HCT116 (cell line): ENCODE measurements around the gene MCTP2. TPM values are rescaled to one million over a fixed set of nuclear protein-coding genes. Genes with fewer than 3 reads are reported as not detected.

ENCODE experiments used
- ATAC-seq: fragments of 200-7000 bp; cut with Tn5 transposase; 2 replicates; pipeline ENCODE4 v1.9.1; 2020; ENCODE audit warnings: mild to moderate bottlenecking, moderate library complexity
- BruUV-seq: library from RNA; stranded (reverse); fragments of 400-500 nt; replicated peaks from 2 replicates; lab custom pipeline; 2021; lab: Mats Ljungman, UMichigan
- CTCF ChIA-PET: fragments of 300-600 bp; sonication (Branson Sonifier 250); formaldehyde crosslinking; loops from one replicate; lab custom pipeline; 2021; ENCODE audit warnings: antibody characterized with exemption; lab: Charles Lee
- POLR2A ChIA-PET: fragments of 300-600, 350-600 bp; sonication (Branson Sonifier 250); formaldehyde crosslinking; loops from one replicate; lab custom pipeline; 2021; ENCODE audit warnings: antibody characterized with exemption; lab: Charles Lee
- RAD21 ChIA-PET, 2 experiments: fragments of 300-600 bp; sonication (Branson Sonifier 250); formaldehyde crosslinking; loops; one replicate each; lab custom pipeline; 2023; ENCODE audit warnings: low total read pairs in 2 of 2; ENCODE audit not compliant: uncharacterized antibody in 2 of 2, unreplicated experiment in 2 of 2, low non-redundant PET in 1 of 2; lab: Charles Lee
- DNase-seq: peaks from one replicate; pipeline ENCODE4 v3.0.0-alpha.2; 2010; ENCODE audit warnings: low read depth, low spot score
- H2AFZ ChIP-seq: fragments of 200-600 bp; shearing (Covaris generic), sonication (generic); 2 replicates; pipeline ENCODE4 v1.6.1; 2017; ENCODE audit warnings: low read depth, mixed run types, mixed read lengths, antibody characterized with exemption, low read length; ENCODE audit not compliant: poor library complexity, severe bottlenecking
- H3K27ac ChIP-seq: 2 replicates; pipeline ENCODE4 v1.5.1; 2012; ENCODE audit warnings: low read depth, low read length
- H3K27me3 ChIP-seq: fragments of 200-600 bp; sonication (generic); 2 replicates; pipeline ENCODE4 v1.6.1; 2016; ENCODE audit warnings: mixed run types, low read length, mixed read lengths; ENCODE audit not compliant: insufficient read depth
- H3K36me3 ChIP-seq, 2 experiments: fragments of 200-500 bp in 1 of 2; fragments of 200-600 bp in 1 of 2; sonication (Bioruptor generic) in 1 of 2; sonication (generic) in 1 of 2; 2 replicates each; pipeline versions ENCODE4 v1.5.1 to v1.6.1; 2014 to 2016; ENCODE audit warnings: low read length in 2 of 2, inconsistent platforms in 1 of 2, mixed read lengths in 1 of 2, mixed run types in 1 of 2; ENCODE audit not compliant: insufficient read depth in 2 of 2, control insufficient read depth in 1 of 2
- H3K4me1 ChIP-seq, 2 experiments: fragments of 200-600 bp in 1 of 2; sonication (generic) in 1 of 2; 2 replicates each; pipeline versions ENCODE4 v1.5.1 to v1.6.1; 2012 to 2017; ENCODE audit warnings: low read length in 2 of 2, inconsistent platforms in 1 of 2, mild to moderate bottlenecking in 1 of 2, mixed read lengths in 1 of 2, mixed run types in 1 of 2, moderate library complexity in 1 of 2; ENCODE audit not compliant: insufficient read depth in 2 of 2, control insufficient read depth in 1 of 2
- H3K4me2 ChIP-seq: fragments of 200-600 bp; sonication (generic); 2 replicates; pipeline ENCODE4 v1.6.1; 2017; ENCODE audit warnings: mixed run types, low read length, mixed read lengths
- H3K4me3 ChIP-seq, 2 experiments: fragments of 200-600 bp in 1 of 2; sonication (generic) in 1 of 2; replicated peaks in 1 of 2; 2 replicates each; pipeline ENCODE4 v1.5.1; 2011 to 2016; ENCODE audit warnings: low read length in 2 of 2, control low read depth in 1 of 2, low read depth in 1 of 2, mild to moderate bottlenecking in 1 of 2, mixed read lengths in 1 of 2, mixed run types in 1 of 2
- H3K79me2 ChIP-seq: fragments of 200-600 bp; sonication (generic); 2 replicates; pipeline ENCODE4 v1.6.1; 2017; ENCODE audit warnings: mild to moderate bottlenecking, mixed run types, low read length, moderate library complexity, mixed read lengths; ENCODE audit not compliant: insufficient read depth
- H3K9ac ChIP-seq: fragments of 200-600 bp; sonication (generic); 2 replicates; pipeline ENCODE4 v1.6.1; 2016; ENCODE audit warnings: low read length, mixed read lengths
- H3K9me2 ChIP-seq: fragments of 200-600 bp; sonication (generic), shearing (Covaris generic); 2 replicates; pipeline ENCODE4 v1.6.1; 2017; ENCODE audit warnings: mixed run types, mild to moderate bottlenecking, moderate library complexity; ENCODE audit not compliant: insufficient read depth
- H3K9me3 ChIP-seq, 2 experiments: fragments of 200-500 bp in 1 of 2; fragments of 200-600 bp in 1 of 2; sonication (Bioruptor generic) in 1 of 2; sonication (generic) in 1 of 2; 2 replicates each; pipeline ENCODE4 v1.6.1; 2014 to 2017; ENCODE audit warnings: low read length in 2 of 2, mixed read lengths in 2 of 2, inconsistent platforms in 1 of 2, low read depth in 1 of 2, mild to moderate bottlenecking in 1 of 2, mixed run types in 1 of 2, moderate library complexity in 1 of 2; ENCODE audit not compliant: control insufficient read depth in 1 of 2, insufficient read depth in 1 of 2
- H4K20me1 ChIP-seq: fragments of 200-600 bp; sonication (generic), shearing (Covaris generic); 2 replicates; pipeline ENCODE4 v1.6.1; 2017; ENCODE audit warnings: mixed run types, mild to moderate bottlenecking, moderate library complexity; ENCODE audit not compliant: insufficient read depth
- CBX3 ChIP-seq: IDR thresholded peaks from 2 replicates; pipeline ENCODE4 v1.6.1; 2012; ENCODE audit warnings: low read depth
- CEBPB ChIP-seq: IDR thresholded peaks from 2 replicates; pipeline ENCODE4 v1.6.1; 2012; ENCODE audit warnings: low read depth
- EGR1 ChIP-seq: IDR thresholded peaks from 2 replicates; pipeline ENCODE4 v1.6.1; 2012; ENCODE audit warnings: low read depth
- ELF1 ChIP-seq: IDR thresholded peaks from 2 replicates; pipeline ENCODE4 v1.6.1; 2012; ENCODE audit warnings: low read depth, borderline replicate concordance
- EZH2 ChIP-seq: fragments of 200-600 bp; sonication (generic); IDR thresholded peaks from 2 replicates; pipeline ENCODE4 v1.6.1; 2017; ENCODE audit warnings: antibody characterized with exemption, mixed run types
- POLR2AphosphoS5 ChIP-seq: IDR thresholded peaks from 2 replicates; pipeline ENCODE4 v1.6.1; 2011; ENCODE audit warnings: mild to moderate bottlenecking, low read depth, low read length, moderate library complexity
- RAD21 ChIP-seq: IDR thresholded peaks from 2 replicates; pipeline ENCODE4 v1.6.1; 2012; ENCODE audit warnings: low read depth, mild to moderate bottlenecking
- SIN3A ChIP-seq: IDR thresholded peaks from 2 replicates; pipeline ENCODE4 v1.6.1; 2012; ENCODE audit warnings: low read depth
- SP1 ChIP-seq: IDR thresholded peaks from 2 replicates; pipeline ENCODE4 v1.6.1; 2012; ENCODE audit warnings: low read depth
- SRF ChIP-seq: IDR thresholded peaks from 2 replicates; pipeline ENCODE4 v1.6.1; 2012; ENCODE audit warnings: low read depth
- TCF7L2 ChIP-seq: IDR thresholded peaks from 2 replicates; pipeline ENCODE4 v1.7.0; 2011; ENCODE audit warnings: borderline replicate concordance, inconsistent platforms; ENCODE audit not compliant: insufficient read depth, insufficient read length; ENCODE audit errors: extremely low read depth
- YY1 ChIP-seq: IDR thresholded peaks from 2 replicates; pipeline ENCODE4 v1.6.1; 2011; ENCODE audit warnings: low read length, low read depth, moderate library complexity, mild to moderate bottlenecking; ENCODE audit not compliant: insufficient replicate concordance; ENCODE audit errors: extremely low read depth
- ZFX ChIP-seq: fragments of 450-650 bp; IDR thresholded peaks from 2 replicates; pipeline ENCODE4 v1.6.1; 2017
- ZNF274 ChIP-seq: fragments of 200-500 bp; sonication (Bioruptor generic); IDR thresholded peaks from 2 replicates; pipeline ENCODE4 v1.6.1; 2014; ENCODE audit warnings: mild to moderate bottlenecking, low read depth, low read length, inconsistent platforms
- intact Hi-C: fragments of 100-400 bp; cut with micrococcal nuclease; formaldehyde crosslinking; loops from 2 replicates; pipeline ENCODE4 v1.10.0; 2022
- total RNA-seq: library from RNA; stranded (reverse); gene quantifications from one replicate; pipeline ENCODE4 v1.2.1, GENCODE V29; 2021; ENCODE audit not compliant: unreplicated experiment
- TF ChIP-seq, protein P1 (sequence below): IDR thresholded peaks from 2 replicates; pipeline ENCODE4 v1.6.1; 2012
- TF ChIP-seq, protein P2 (sequence below): IDR thresholded peaks from 2 replicates; pipeline ENCODE4 v1.6.1; 2011; ENCODE audit warnings: mild to moderate bottlenecking, low read length, moderate library complexity; ENCODE audit not compliant: insufficient replicate concordance; ENCODE audit errors: extremely low read depth
- TF ChIP-seq, protein P3 (sequence below): IDR thresholded peaks from 2 replicates; pipeline ENCODE4 v1.6.1; 2012

Gene MCTP2
- total RNA-seq, 1 experiment from 2014 or later, result 12.9 TPM

DNA sequence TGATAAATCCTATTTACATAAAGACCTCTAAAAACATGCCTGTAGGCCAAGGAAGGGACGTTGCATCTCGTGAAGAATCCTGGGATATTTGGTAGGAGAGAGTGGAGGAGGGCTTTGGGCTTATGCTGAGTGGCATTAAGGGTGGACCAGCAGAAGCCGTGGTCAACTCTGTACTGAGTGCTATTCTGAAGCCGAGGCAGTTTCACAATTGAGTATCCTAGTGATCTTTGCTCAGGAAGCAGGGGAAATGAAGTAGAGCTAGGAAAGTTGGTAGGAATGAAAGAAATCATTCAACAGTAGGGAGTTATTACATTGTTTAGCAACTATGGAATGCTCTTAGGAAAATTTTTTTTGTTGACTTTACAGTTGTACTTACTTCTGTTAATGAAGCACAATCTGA, 24.2 kb downstream of the MCTP2 start:
- BruUV-seq, result no TSS peak
- no peak for ATAC-seq
- Histone ChIP-seq H3K4me2 (no peak overlapping the region), H3K9me3 (no peaks in the 10 kb centered on the region), H3K27me3 (no peaks in the 10 kb centered on the region), H3K27ac (no peak overlapping the region), H3K9ac (no peak overlapping the region), H3K4me3 (no peak overlapping the region), H4K20me1 (no peaks in the 10 kb centered on the region), H2AFZ (no peak overlapping the region), H3K79me2 (no peaks in the 10 kb centered on the region), H3K36me3 (no peaks in the 10 kb centered on the region), H3K4me1 (no peaks in the 10 kb centered on the region), H3K9me2 (no peaks in the 10 kb centered on the region)
- CTCF ChIA-PET, result no interaction called here
- RAD21 ChIA-PET, result no interaction called here
- no peak for DNase-seq
- intact Hi-C loops, result no loop called here
- POLR2A ChIA-PET, result no interaction called here
- TF ChIP-seq YY1 (no peak), EGR1 (no peak), CBX3 (no peak), POLR2AphosphoS5 (no peak), SIN3A (no peak), RAD21 (no peak)
- TF ChIP-seq, protein P1, sequence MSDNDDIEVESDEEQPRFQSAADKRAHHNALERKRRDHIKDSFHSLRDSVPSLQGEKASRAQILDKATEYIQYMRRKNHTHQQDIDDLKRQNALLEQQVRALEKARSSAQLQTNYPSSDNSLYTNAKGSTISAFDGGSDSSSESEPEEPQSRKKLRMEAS, result no peak

DNA sequence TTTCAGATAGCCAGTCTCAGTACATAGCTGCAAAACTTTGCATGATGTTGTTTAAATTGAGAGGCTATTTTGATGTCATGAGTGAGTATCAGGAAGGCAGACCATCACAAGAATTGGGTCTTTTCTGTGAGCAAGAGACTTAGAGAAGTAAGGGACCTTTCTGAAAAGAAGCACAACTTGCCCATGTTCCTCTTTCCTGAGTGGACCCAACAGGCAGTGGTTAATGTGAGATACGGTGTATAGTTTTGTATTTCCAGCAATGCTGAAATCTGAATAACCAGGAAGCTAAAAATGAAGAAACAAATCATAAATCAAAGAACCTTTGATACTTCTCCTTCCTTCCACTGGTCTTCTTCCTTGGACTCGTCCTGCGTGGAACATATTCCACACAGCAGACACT, 25.1 kb downstream of the MCTP2 start:
- Histone ChIP-seq H3K36me3 (no peaks in the 10 kb centered on the region), H3K9ac (no peak overlapping the region), H3K9me2 (no peaks in the 10 kb centered on the region), H3K79me2 (no peaks in the 10 kb centered on the region), H4K20me1 (no peaks in the 10 kb centered on the region), H3K27me3 (no peaks in the 10 kb centered on the region), H3K4me1 (no peaks in the 10 kb centered on the region), H3K27ac (no peak overlapping the region), H3K4me3 (no peak overlapping the region), H3K4me2 (no peak overlapping the region), H3K9me3 (no peaks in the 10 kb centered on the region), H2AFZ (no peak overlapping the region)
- no peak for DNase-seq
- CTCF ChIA-PET, result no interaction called here
- no TSS peak for BruUV-seq
- RAD21 ChIA-PET, result no interaction called here
- intact Hi-C loops, result no loop called here
- POLR2A ChIA-PET, result no interaction called here
- no peak for ATAC-seq
- no peak for TF ChIP-seq EGR1
- no peak for TF ChIP-seq ELF1
- TF ChIP-seq, protein P2, sequence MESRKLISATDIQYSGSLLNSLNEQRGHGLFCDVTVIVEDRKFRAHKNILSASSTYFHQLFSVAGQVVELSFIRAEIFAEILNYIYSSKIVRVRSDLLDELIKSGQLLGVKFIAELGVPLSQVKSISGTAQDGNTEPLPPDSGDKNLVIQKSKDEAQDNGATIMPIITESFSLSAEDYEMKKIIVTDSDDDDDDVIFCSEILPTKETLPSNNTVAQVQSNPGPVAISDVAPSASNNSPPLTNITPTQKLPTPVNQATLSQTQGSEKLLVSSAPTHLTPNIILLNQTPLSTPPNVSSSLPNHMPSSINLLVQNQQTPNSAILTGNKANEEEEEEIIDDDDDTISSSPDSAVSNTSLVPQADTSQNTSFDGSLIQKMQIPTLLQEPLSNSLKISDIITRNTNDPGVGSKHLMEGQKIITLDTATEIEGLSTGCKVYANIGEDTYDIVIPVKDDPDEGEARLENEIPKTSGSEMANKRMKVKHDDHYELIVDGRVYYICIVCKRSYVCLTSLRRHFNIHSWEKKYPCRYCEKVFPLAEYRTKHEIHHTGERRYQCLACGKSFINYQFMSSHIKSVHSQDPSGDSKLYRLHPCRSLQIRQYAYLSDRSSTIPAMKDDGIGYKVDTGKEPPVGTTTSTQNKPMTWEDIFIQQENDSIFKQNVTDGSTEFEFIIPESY, result no peak
- TF ChIP-seq EZH2, result no peak
- TF ChIP-seq, protein P3, sequence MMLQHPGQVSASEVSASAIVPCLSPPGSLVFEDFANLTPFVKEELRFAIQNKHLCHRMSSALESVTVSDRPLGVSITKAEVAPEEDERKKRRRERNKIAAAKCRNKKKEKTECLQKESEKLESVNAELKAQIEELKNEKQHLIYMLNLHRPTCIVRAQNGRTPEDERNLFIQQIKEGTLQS, result no peak
- no peak for TF ChIP-seq ZFX
- TF ChIP-seq, protein P1, result no peak
- no peak for TF ChIP-seq CBX3
- TF ChIP-seq TCF7L2, result no peak
- no peak for TF ChIP-seq CEBPB
- TF ChIP-seq SP1, result no peak
- TF ChIP-seq ZNF274, result no peak
- no peak for TF ChIP-seq SRF
- no peak for TF ChIP-seq SIN3A
- no peak for TF ChIP-seq RAD21
